HL-60/S4 (cell line): ENCODE results near the gene CFAP100.

Source experiments
- in situ Hi-C: fragments of 300-500 bp; cut with MboI; formaldehyde crosslinking; loops from 2 replicates; pipeline ENCODE4 v1.14.3; 2022; ENCODE audit warnings: low sequenced_read_pairs

CFAP100 gene

GRCh38 chr3:126418661-126419131 is 24.0 kb downstream of the CFAP100 start:
- in situ Hi-C loops: no loop called here

GRCh38 chr3:126419151-126419703 is 24.5 kb downstream of the CFAP100 start:
- in situ Hi-C loops: no loop called here

GRCh38 chr3:126419886-126420786 is 25.4 kb downstream of the CFAP100 start:
- in situ Hi-C loops: no loop called here

GRCh38 chr3:126421573-126422119 is 26.9 kb downstream of the CFAP100 start:
- in situ Hi-C loops: no loop called here

GRCh38 chr3:126422121-126422520 is 27.4 kb downstream of the CFAP100 start:
- in situ Hi-C loops: no loop called here

GRCh38 chr3:126422571-126423091 is 27.9 kb downstream of the CFAP100 start:
- in situ Hi-C loops: no loop called here

GRCh38 chr3:126423191-126424038 is 28.7 kb downstream of the CFAP100 start:
- in situ Hi-C loops: no loop called here

- in situ Hi-C loops: no loop called here
Measured at GRCh38 chr3:126424039-126424717, 29.5 kb downstream of the CFAP100 start.

- in situ Hi-C loops: no loop called here
Measured at GRCh38 chr3:126424751-126425150, 30.0 kb downstream of the CFAP100 start.

- in situ Hi-C loops: no loop called here
Measured at GRCh38 chr3:126431103-126431534, 36.4 kb downstream of the CFAP100 start.

GRCh38 chr3:126432361-126433104 is 37.8 kb downstream of the CFAP100 start:
- in situ Hi-C loops: no loop called here

- in situ Hi-C loops: no loop called here
Measured at GRCh38 chr3:126433105-126433430, 38.4 kb downstream of the CFAP100 start.

- in situ Hi-C loops: no loop called here
Measured at GRCh38 chr3:126433496-126434263, 39.0 kb downstream of the CFAP100 start.

- in situ Hi-C loops: no loop called here
Measured at GRCh38 chr3:126434264-126434590, 39.5 kb downstream of the CFAP100 start.

- in situ Hi-C loops: no loop called here
Measured at GRCh38 chr3:126434931-126435411, 40.3 kb downstream of the CFAP100 start.

GRCh38 chr3:126435456-126436315 is 41.0 kb downstream of the CFAP100 start:
- in situ Hi-C loops: no loop called here

GRCh38 chr3:126436826-126437717 is 42.4 kb downstream of the CFAP100 start:
- in situ Hi-C loops: no loop called here
